Measurements from ENCODE around the gene CCDC60.

The CCDC60 gene

DNA sequence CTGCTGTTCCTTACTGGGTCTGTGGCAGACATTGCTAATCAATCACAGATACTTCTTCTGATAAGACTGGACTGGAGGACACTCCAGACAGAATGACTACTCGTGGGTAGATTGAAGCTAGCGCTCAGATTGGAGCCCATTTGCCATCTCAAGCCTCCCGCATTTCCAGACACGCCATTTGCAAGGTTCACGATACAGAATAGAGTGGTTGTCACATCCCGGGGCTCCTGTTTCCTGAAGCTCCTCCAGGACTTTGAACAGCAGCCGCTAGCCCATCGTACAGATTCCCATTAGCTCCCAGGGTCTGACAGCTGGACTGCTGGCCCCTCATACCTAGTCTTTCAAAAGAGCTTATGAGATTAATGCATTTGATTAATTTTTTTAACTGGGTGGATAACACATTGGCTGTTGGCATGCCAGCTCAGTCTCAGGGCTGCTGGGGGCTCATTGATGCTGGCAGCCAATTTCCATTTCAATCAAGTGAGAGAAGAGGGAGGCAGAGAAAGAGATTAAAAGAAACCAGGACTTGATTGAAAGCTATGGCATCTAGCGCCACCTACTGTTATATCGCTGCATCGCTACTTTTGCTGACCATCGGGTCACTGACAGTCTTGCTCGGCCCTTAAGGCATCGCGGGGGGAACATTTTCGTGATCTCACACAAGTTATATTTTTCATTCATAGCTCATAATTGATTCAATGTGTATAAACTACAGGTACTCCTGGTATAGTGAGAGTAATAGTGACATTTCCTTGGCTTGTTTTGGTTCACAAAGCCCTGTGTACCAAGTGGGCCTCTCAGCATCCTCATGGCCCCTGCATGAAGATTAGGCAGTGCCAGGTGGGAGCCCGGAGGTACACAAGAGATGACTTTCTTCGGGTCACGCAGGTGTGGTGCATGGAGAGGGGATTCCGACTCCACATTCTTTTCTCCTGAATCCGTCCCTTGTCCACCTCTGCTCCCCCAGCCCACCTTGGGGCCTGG is 78.6 kb downstream of the CCDC60 start:
- no peak overlapping the region for H3K4me3 ChIP-seq (ENCODE audit: low read depth, low read length)
- TF ChIP-seq, protein P1, sequence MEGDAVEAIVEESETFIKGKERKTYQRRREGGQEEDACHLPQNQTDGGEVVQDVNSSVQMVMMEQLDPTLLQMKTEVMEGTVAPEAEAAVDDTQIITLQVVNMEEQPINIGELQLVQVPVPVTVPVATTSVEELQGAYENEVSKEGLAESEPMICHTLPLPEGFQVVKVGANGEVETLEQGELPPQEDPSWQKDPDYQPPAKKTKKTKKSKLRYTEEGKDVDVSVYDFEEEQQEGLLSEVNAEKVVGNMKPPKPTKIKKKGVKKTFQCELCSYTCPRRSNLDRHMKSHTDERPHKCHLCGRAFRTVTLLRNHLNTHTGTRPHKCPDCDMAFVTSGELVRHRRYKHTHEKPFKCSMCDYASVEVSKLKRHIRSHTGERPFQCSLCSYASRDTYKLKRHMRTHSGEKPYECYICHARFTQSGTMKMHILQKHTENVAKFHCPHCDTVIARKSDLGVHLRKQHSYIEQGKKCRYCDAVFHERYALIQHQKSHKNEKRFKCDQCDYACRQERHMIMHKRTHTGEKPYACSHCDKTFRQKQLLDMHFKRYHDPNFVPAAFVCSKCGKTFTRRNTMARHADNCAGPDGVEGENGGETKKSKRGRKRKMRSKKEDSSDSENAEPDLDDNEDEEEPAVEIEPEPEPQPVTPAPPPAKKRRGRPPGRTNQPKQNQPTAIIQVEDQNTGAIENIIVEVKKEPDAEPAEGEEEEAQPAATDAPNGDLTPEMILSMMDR (IDR thresholded peaks at IDR 0.05; ENCODE audit: borderline replicate concordance, insufficient read depth, low read depth, low read length): peak; percentile 79

DNA sequence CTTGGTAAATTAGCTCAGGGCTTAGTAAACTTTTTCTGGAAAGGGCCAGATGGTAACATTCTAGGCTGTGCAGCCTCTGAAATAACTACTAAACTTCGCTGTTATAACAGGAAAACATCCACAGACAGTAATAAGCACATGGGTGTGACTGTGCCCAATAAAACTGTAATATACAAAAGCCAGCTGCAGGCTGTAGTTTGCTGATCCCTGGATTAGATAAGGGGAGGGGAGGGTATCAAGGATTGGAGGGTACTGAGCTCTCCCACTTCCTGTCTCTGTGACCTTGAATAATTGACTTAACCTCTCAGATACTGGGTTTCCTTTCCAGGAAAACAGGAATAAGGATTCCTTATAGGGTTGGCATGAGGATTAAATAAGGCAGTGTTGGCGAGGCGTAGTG is 81.2 kb downstream of the CCDC60 start:
- no peak overlapping the region for H3K4me3 ChIP-seq (ENCODE audit: low read depth, low read length)
- TF ChIP-seq, protein P1 (IDR thresholded peaks at IDR 0.05; ENCODE audit: borderline replicate concordance, insufficient read depth, low read depth, low read length): no peak

DNA sequence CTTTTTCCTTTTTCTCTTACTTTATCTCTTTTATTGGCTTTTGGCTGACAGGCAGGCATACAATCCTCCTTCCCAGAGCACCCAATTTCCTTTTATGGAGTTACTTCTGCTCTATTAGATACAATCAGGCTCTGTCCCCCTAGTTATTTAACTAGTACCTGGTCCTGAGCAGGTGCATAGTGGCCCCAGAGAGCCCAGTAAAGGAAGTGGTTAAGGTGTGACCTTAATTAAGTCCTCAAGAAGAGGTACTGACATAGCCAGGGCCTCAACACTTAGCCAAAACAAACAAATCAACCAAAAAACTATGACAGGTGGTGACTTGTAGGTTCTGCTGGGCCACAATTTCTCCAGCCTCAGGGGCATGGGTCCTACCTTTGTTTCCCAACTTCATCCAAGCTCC is 82.9 kb downstream of the CCDC60 start:
- H3K4me3 ChIP-seq (ENCODE audit: low read depth, low read length): no peak overlapping the region
- TF ChIP-seq, protein P1 (IDR thresholded peaks at IDR 0.05; ENCODE audit: borderline replicate concordance, insufficient read depth, low read depth, low read length): no peak

DNA sequence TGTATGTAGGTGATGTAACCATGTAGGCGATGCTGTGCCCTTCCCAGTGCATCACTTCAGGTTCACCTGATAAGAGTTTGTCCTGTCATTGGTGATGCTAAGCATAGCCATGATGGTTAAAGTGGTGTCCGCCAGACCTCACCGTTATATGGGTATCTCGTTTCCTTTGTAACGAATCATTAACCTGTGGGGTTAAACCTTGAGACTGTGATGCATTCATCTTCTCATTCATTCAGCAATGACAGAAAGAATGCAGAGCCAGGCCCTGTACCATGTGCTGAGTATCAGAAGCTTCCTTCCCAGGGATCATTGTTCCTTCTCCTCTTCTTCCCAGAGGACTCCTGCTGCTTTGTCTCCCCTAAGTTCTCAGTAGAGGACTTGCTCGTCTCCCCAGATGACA is 84.9 kb downstream of the CCDC60 start:
- TF ChIP-seq, protein P1 (IDR thresholded peaks at IDR 0.05; ENCODE audit: borderline replicate concordance, insufficient read depth, low read depth, low read length): no peak
- H3K4me3 ChIP-seq (ENCODE audit: low read depth, low read length): no peak overlapping the region

DNA sequence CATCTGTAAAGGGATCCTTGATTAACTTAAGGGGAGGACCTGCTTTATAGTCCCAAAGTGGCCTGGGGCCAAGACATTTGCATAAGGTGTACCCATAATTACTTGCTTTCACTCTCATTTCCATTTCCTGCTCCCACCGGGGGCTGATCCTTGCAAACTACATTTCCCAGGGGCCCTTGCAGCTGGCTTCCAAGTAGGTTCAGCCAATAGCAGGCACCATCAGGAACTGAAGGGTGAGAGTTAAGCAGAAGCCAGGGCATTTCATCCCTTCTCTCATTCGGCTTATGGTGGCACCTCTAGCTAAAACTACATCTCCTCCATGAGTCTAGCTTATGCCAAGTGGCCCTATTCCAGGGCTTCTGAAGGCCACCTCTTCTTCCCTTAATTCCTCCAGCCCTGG is 88.8 kb downstream of the CCDC60 start:
- no peak overlapping the region for H3K4me3 ChIP-seq (ENCODE audit: low read depth, low read length)
- TF ChIP-seq, protein P1 (IDR thresholded peaks at IDR 0.05; ENCODE audit: borderline replicate concordance, insufficient read depth, low read depth, low read length): no peak

DNA sequence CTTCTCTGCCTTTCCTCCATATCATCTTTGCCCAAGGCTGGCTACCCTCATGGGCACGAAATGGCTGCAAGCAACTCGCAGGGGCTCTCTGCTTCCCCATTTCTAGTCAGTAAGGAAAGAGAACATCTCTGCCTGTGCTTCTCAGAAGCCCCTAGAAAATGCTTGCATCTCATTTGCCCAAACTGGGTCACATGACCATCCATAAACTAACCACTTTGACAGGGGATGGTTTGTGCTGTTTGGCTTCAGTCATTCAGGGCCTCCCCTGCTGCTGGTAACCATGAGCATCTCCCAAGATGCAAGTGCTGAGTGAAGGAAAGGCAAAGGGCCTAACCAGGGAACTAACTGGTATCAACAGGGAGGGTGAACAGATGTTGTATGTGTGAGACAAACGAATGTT is 91.1 kb downstream of the CCDC60 start:
- TF ChIP-seq, protein P1 (IDR thresholded peaks at IDR 0.05; ENCODE audit: borderline replicate concordance, insufficient read depth, low read depth, low read length): no peak
- H3K4me3 ChIP-seq (ENCODE audit: low read depth, low read length): no peak overlapping the region

DNA sequence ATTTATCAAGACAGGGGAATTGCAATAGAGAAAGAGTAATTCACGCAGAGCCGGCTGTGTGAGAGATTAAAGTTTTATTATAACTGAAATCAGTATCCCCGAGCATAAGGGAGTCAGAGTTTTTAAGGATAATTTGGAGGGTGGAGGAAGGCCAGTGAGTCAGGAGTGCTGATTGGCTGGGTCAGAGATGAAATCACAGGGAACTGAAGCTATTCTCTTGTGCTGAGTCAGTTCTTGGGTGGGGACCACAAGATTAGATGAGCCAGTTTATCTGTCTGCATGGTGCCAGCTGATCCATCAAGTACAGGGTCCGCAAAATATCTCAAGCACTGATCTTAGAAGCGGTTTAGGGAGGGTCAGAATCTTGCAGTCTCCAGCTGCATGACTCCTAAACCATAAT is 96.6 kb downstream of the CCDC60 start:
- H3K4me3 ChIP-seq (ENCODE audit: low read depth, low read length): no peak overlapping the region
- TF ChIP-seq, protein P1 (IDR thresholded peaks at IDR 0.05; ENCODE audit: borderline replicate concordance, insufficient read depth, low read depth, low read length): no peak

All from GM12875 (cell line).